Measurements from ENCODE around the gene RPL22L1. TPM values are rescaled to one million over a fixed set of nuclear protein-coding genes. Genes with fewer than 3 reads are reported as not detected.
"Not testable (repeated sequence)": the region's sequence is repeated elsewhere in the genome, so short reads cannot be mapped to it uniquely, and the experiment has no call there.

RPL22L1 gene
- total RNA-seq, 4 donors from 2014 or later, result 23.1 to 169 (median 97.7) TPM

- no peak overlapping the region for H3K27ac ChIP-seq
- H3K9me3 ChIP-seq, result peaks cover 4% of the 10 kb centered on the region
- no peaks in the 10 kb centered on the region for H3K27me3 ChIP-seq
- 94% methylated on average over 2 of the region's 2 CpGs for WGBS
- no peak overlapping the region for H3K4me3 ChIP-seq
- peaks cover 15% of the 10 kb centered on the region for H3K4me1 ChIP-seq
- DNase-seq (ENCODE audit: low spot score in 2 of 2), result no peak
- no peaks in the 10 kb centered on the region for H3K36me3 ChIP-seq
- TF ChIP-seq POLR2A (IDR thresholded peaks at IDR 0.05) (no peak), CTCF (IDR thresholded peaks at IDR 0.05) (no peak), EP300 (IDR thresholded peaks at IDR 0.05) (no peak), POLR2AphosphoS5 (IDR thresholded peaks at IDR 0.05) (no peak)
These were observed 35.9 kb upstream of the RPL22L1 start for GRCh38 chr3:170905862-170906261.

GRCh38 chr3:170903123-170903522, 33.1 kb upstream of the RPL22L1 start:
- no peak for DNase-seq (ENCODE audit: low spot score in 2 of 2)
- no peak for TF ChIP-seq CTCF (IDR thresholded peaks at IDR 0.05)
- TF ChIP-seq POLR2AphosphoS5 (IDR thresholded peaks at IDR 0.05), result no peak
- no peak for TF ChIP-seq EP300 (IDR thresholded peaks at IDR 0.05)
- no peak for TF ChIP-seq POLR2A (IDR thresholded peaks at IDR 0.05)
- Histone ChIP-seq H3K36me3 (no peaks in the 10 kb centered on the region), H3K4me1 (peaks cover 12% of the 10 kb centered on the region), H3K27ac (no peak overlapping the region), H3K9me3 (no peaks in the 10 kb centered on the region), H3K27me3 (no peaks in the 10 kb centered on the region), H3K4me3 (no peak overlapping the region)
- WGBS, result 91% methylated on average over 3 of the region's 3 CpGs

- H3K4me3 ChIP-seq, result no peak overlapping the region
- H3K36me3 ChIP-seq, result peaks cover 5% of the 10 kb centered on the region
- H3K9me3 ChIP-seq, result no peaks in the 10 kb centered on the region
- H3K27ac ChIP-seq, result no peak overlapping the region
- H3K4me1 ChIP-seq, result no peaks in the 10 kb centered on the region
- DNase-seq (ENCODE audit: low spot score in 2 of 2), result no peak
- 97% methylated on average over 1 of the region's 1 CpG for WGBS
- H3K27me3 ChIP-seq, result no peaks in the 10 kb centered on the region
- TF ChIP-seq EP300 (IDR thresholded peaks at IDR 0.05) (no peak), POLR2AphosphoS5 (IDR thresholded peaks at IDR 0.05) (no peak), CTCF (IDR thresholded peaks at IDR 0.05) (no peak), POLR2A (IDR thresholded peaks at IDR 0.05) (no peak)
These were observed 29.5 kb upstream of the RPL22L1 start for GRCh38 chr3:170899455-170899854.

GRCh38 chr3:170897978-170898377, 28.0 kb upstream of the RPL22L1 start:
- no peak for TF ChIP-seq POLR2AphosphoS5 (IDR thresholded peaks at IDR 0.05)
- no peak for TF ChIP-seq EP300 (IDR thresholded peaks at IDR 0.05)
- no peak for TF ChIP-seq CTCF (IDR thresholded peaks at IDR 0.05)
- TF ChIP-seq POLR2A (IDR thresholded peaks at IDR 0.05), result no peak
- Histone ChIP-seq H3K36me3 (peaks cover 5% of the 10 kb centered on the region), H3K9me3 (no peaks in the 10 kb centered on the region), H3K27ac (no peak overlapping the region), H3K4me1 (no peaks in the 10 kb centered on the region), H3K27me3 (no peaks in the 10 kb centered on the region), H3K4me3 (no peak overlapping the region)
- 97% methylated on average over 2 of the region's 2 CpGs for WGBS
- no peak for DNase-seq (ENCODE audit: low spot score in 2 of 2)

- not testable (repeated sequence) for H3K27me3 ChIP-seq; H3K27ac ChIP-seq; H3K36me3 ChIP-seq; H3K4me3 ChIP-seq; DNase-seq (ENCODE audit: low spot score in 2 of 2); H3K9me3 ChIP-seq; H3K4me1 ChIP-seq
- WGBS, result 100% methylated on average over 1 of the region's 1 CpG
These were observed 27.2 kb upstream of the RPL22L1 start for GRCh38 chr3:170897199-170897598.

- no peak for DNase-seq (ENCODE audit: low spot score in 2 of 2)
- TF ChIP-seq EP300 (IDR thresholded peaks at IDR 0.05) (no peak), POLR2AphosphoS5 (IDR thresholded peaks at IDR 0.05) (no peak), POLR2A (IDR thresholded peaks at IDR 0.05) (no peak), CTCF (IDR thresholded peaks at IDR 0.05) (no peak)
- H3K36me3 ChIP-seq, result peaks cover 5% of the 10 kb centered on the region
- no peaks in the 10 kb centered on the region for H3K9me3 ChIP-seq
- no peak overlapping the region for H3K4me3 ChIP-seq
- no peaks in the 10 kb centered on the region for H3K4me1 ChIP-seq
- H3K27ac ChIP-seq, result no peak overlapping the region
- 93% methylated on average over 1 of the region's 1 CpG for WGBS
- no peaks in the 10 kb centered on the region for H3K27me3 ChIP-seq
These were observed 26.8 kb upstream of the RPL22L1 start for GRCh38 chr3:170896781-170897180.

GRCh38 chr3:170896333-170896732, 26.3 kb upstream of the RPL22L1 start:
- H3K27ac ChIP-seq; H3K4me1 ChIP-seq; H3K36me3 ChIP-seq; H3K9me3 ChIP-seq; DNase-seq (ENCODE audit: low spot score in 2 of 2); H3K27me3 ChIP-seq; H3K4me3 ChIP-seq: not testable (repeated sequence)
- WGBS, result 94% methylated on average over 6 of the region's 6 CpGs

Data from suprapubic skin (tissue), 4 donors.